SK-N-MC (cell line): ENCODE data around the gene MOV10L1.

Experiments used
- DNase-seq: peaks from one replicate; pipeline ENCODE4 v3.0.0-alpha.2; 2011; ENCODE audit warnings: low read depth, low spot score
- H3K27ac ChIP-seq: fragments of 200-600 bp; sonication (generic); 2 replicates; pipeline ENCODE4 v1.5.1; 2016; ENCODE audit warnings: mixed run types
- H3K36me3 ChIP-seq: fragments of 200-600 bp; sonication (generic); 2 replicates; pipeline ENCODE4 v1.6.1; 2017; ENCODE audit warnings: antibody characterized with exemption, low read length, mixed read lengths; ENCODE audit not compliant: insufficient read depth
- H3K4me3 ChIP-seq: fragments of 200-600 bp; sonication (generic); 2 replicates; pipeline ENCODE4 v1.5.1; 2016
- H3K9ac ChIP-seq: fragments of 200-600 bp; sonication (generic); 2 replicates; pipeline ENCODE4 v1.8.0; 2017; ENCODE audit warnings: mixed run types, mixed read lengths; ENCODE audit not compliant: insufficient read length
- H3K9me3 ChIP-seq: fragments of 200-600 bp; sonication (generic); 2 replicates; pipeline ENCODE4 v1.6.1; 2017; ENCODE audit warnings: low read depth, mild to moderate bottlenecking, antibody characterized with exemption, low read length, moderate library complexity, mixed read lengths
- EZH2 ChIP-seq: fragments of 200-600 bp; sonication (generic); IDR thresholded peaks from one replicate; pipeline ENCODE4 v1.6.1; 2017; ENCODE audit warnings: antibody characterized with exemption
- FOXP2 ChIP-seq: optimal IDR thresholded peaks from 2 replicates; pipeline ENCODE3; 2011; ENCODE audit warnings: mild to moderate bottlenecking, moderate library complexity; ENCODE audit not compliant: insufficient read depth; ENCODE audit errors: extremely low read length, control extremely low read depth
- POLR2AphosphoS5 ChIP-seq: IDR thresholded peaks from 2 replicates; pipeline ENCODE4 v1.6.1; 2012; ENCODE audit warnings: mild to moderate bottlenecking, low read depth, low read length, borderline replicate concordance

Gene MOV10L1

DNA sequence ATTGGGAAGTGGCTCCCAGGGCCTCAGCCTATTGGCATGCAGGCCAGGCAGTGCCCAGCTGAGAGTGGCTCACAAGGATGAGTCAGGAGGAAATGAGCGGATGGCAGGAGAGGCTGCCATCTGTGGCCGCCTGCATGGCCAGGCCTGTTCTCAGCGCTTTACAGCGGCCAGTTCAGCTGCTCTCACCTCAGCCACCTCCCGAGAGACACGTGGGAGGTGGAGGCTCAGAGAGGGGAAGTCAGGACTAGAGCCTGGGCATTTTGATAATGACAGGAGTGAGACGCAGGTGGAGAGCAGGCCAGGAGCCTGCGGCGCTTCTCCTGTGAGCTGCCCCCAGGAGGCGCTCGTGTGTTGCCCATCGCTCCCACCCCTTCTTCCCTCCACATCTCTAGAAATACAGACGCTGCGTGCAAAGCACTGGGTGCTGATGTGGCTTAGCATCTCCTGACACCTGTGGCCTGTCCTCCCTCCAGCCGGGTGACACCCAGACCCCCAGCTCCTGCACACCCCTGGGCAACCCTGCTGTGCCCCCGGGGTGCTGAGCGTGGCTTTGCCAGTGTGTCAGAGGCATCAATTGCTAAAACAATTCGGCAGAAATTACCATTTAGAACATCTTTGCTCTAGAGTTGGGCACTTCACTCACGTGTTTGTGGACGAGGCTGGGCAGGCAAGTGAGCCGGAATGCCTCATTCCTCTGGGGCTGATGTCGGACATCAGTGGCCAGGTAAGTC lies 59.4 kb downstream of the MOV10L1 start:
- H3K4me3 ChIP-seq = no peak overlapping the region
- H3K27ac ChIP-seq = no peak overlapping the region
- DNase-seq = peak; percentile 6
- TF ChIP-seq FOXP2 = no peak
- no peak for TF ChIP-seq EZH2
- no peak for TF ChIP-seq POLR2AphosphoS5
- no peaks in the 10 kb centered on the region for H3K9me3 ChIP-seq
- no peak overlapping the region for H3K9ac ChIP-seq
- no peaks in the 10 kb centered on the region for H3K36me3 ChIP-seq

DNA sequence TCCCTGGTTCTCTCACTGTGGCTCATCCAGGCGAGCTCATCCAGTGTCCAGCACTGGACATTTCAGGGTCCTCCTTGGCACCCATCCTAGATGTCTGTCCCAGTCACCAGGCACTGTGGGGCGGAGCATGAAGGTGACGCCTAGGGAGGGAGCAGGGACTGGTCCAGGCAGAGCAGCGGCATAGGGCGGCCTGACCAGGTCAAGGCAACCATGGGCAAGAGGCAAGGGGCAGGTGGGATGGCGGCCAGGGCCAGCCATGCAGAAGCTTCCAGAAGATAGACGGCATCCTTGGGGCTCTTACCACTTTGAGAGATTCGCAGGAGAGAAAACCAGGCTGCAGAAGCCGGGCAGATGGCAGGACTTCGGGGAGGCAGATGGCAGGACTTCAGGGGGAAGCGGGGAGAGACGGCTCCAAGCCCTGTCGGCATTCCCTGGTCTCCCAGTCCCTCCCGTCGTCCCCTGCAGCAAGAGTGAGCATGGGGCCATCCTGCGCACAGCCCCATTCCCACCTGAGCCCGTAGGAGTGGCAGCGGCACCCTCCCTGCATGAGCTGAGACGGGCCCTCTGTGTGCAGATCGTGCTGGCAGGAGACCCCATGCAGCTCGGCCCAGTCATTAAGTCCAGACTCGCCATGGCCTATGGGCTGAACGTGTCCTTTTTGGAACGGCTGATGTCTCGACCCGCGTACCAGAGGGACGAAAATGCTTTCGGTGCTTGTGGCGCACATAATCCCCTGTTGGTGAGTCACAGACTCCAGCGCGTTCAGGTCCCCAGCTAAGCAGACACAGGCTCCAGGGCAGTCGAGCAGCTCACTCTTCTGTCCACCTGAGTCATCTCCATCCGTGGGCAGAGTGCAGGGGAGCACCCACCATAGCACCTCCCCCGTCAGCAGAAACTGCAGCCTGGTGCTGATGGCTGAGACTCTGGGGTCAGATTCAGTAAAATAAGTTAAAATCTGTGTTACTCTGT lies 60.6 kb downstream of the MOV10L1 start:
- H3K36me3 ChIP-seq = no peaks in the 10 kb centered on the region
- DNase-seq = no peak

DNA sequence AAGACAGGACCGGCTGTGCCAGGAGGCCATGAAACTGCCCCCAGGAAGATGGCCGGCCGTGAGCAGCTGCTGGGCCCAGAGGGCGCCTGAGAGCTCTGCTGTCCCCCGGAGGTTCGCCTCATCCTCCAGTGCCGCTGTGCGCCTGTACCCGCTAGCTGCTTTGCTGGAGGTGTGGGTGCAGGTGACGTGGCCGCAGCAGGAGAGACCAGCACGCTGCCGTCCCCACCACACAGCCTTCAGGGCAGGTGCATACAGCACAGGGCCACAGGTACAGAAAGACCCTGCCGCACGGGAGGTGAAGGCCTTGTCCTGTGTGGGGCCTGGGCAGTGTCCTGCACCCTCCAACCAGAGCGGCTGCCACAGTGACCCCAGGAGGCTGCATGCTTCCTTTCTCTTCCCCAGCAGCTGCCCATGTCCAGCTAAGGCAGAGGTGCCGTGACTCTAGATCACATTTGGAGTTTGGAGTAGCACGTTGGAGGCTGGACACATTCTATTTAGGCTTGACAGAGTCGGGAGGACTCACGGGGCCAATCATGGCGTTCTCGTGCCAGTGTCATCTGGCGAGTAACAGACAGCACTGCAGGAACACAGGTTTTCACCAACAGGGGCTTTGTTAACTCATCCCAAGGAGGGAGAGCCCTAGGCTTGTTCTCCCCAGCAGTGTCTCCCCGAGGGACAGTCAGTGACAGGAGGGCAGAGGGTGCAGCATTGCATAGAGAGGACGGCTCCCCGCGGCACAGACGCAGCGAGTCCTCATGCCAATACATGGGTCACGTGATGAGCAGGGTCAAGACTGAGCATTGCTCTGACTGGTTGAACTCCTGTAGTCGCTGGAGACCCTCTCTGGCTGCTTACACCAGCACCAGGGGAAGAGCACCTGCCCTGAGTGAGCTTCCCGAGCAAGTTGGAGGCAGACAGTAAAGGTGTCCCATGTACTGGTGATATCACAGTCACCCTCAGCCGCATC lies 62.0 kb downstream of the MOV10L1 start:
- no peak for TF ChIP-seq POLR2AphosphoS5
- TF ChIP-seq FOXP2 = no peak
- no peak for TF ChIP-seq EZH2
- Histone ChIP-seq H3K9me3 (no peaks in the 10 kb centered on the region), H3K9ac (no peak overlapping the region), H3K4me3 (no peak overlapping the region), H3K36me3 (no peaks in the 10 kb centered on the region), H3K27ac (no peak overlapping the region)
- DNase-seq = no peak

More for the DNA sequence above, 60.6 kb downstream of the MOV10L1 start:
- Histone ChIP-seq H3K9ac (no peak overlapping the region), H3K9me3 (no peaks in the 10 kb centered on the region), H3K27ac (no peak overlapping the region), H3K4me3 (no peak overlapping the region)
- TF ChIP-seq FOXP2 (no peak), POLR2AphosphoS5 (no peak), EZH2 (no peak)

DNA sequence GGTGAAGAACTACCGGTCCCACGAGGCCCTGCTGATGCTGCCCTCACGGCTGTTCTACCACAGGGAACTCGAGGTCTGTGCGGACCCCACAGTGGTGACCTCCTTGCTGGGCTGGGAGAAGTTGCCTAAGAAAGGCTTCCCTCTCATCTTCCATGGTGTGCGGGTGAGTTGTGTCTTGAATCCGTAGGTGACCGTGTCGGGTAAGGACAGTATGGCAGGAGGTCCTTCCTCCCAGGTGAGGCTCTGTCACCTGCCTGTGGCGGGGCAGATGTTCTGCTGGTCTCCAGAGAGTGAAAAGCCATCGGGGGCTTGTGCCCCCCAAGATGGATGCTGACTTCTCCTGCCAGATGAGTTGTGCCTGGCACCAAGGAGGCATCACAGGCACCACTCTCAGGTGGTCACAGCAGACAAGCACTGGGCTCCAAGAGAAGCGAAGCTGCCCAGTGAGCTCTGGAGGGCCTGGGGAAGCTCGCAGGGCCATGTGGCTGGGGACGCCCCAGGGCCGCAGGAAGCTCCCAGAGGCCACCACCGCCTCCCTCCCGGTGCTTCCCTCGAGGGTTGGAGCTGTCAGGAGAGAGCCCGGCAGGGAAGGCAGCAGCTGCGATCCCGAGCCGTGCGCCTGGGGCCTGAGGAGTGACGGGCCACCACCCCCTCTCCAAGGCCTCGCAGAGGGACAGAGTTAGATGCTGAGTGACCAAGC lies 63.4 kb downstream of the MOV10L1 start:
- DNase-seq = no peak
- no peak overlapping the region for H3K9ac ChIP-seq
- no peak overlapping the region for H3K27ac ChIP-seq
- H3K36me3 ChIP-seq = no peaks in the 10 kb centered on the region
- TF ChIP-seq POLR2AphosphoS5 = no peak
- TF ChIP-seq EZH2 = no peak
- no peak for TF ChIP-seq FOXP2
- no peak overlapping the region for H3K4me3 ChIP-seq
- H3K9me3 ChIP-seq = no peaks in the 10 kb centered on the region

DNA sequence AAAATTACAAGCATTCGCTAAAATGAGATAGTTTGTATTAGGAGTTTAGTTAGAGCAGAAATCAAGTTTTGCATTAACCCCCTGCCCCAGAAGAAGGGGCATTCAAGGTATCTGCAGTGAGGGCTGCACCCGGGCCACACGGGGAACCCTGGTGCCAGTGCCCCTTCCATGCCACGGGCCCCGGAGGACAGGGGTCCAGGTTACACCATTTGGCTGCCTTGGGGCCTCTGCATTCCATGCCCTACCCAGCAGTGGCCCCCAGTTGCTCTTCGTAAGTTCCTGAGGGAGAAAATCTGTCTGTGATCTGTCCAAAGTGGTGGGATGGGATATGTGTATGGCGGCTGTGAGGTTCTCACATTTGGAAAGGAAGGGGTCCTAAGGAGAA lies 63.9 kb downstream of the MOV10L1 start:
- TF ChIP-seq POLR2AphosphoS5 (no peak), FOXP2 (no peak), EZH2 (no peak)
- no peak for DNase-seq
- Histone ChIP-seq H3K9ac (no peak overlapping the region), H3K36me3 (no peaks in the 10 kb centered on the region), H3K9me3 (no peaks in the 10 kb centered on the region), H3K4me3 (no peak overlapping the region), H3K27ac (no peak overlapping the region)

GRCh38 chr22:50157709-50158375 lies 68.0 kb downstream of the MOV10L1 start:
- Histone ChIP-seq H3K9me3 (no peaks in the 10 kb centered on the region), H3K9ac (no peak overlapping the region), H3K36me3 (no peaks in the 10 kb centered on the region), H3K4me3 (no peak overlapping the region), H3K27ac (no peak overlapping the region)
- TF ChIP-seq POLR2AphosphoS5 = no peak
- no peak for TF ChIP-seq FOXP2
- no peak for TF ChIP-seq EZH2
- no peak for DNase-seq

DNA sequence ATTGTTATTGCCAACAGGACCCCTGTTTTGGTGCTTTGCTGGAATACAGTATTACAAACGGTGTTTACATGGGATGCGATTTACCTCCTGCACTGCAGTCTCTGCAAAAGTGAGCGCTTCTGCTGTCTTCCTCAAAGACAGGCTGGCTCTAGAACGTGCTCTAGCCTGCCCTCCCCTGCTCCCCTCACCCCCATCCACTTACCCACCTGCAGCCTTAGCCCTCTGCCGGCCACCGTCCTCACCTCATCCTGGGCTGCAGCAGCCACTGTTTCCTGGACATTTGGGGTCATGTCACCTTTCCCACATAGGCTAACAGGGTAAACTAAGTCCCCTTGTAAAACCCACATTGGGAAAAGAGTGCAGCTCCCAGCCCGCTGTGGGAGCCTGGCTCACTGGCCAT lies 71.1 kb downstream of the MOV10L1 start:
- no peak for TF ChIP-seq FOXP2
- no peak for TF ChIP-seq EZH2
- TF ChIP-seq POLR2AphosphoS5 = no peak
- Histone ChIP-seq H3K4me3 (no peak overlapping the region), H3K36me3 (no peaks in the 10 kb centered on the region), H3K9me3 (no peaks in the 10 kb centered on the region), H3K27ac (no peak overlapping the region), H3K9ac (no peak overlapping the region)
- DNase-seq = no peak
